Measurements from ENCODE around the gene LAMTOR4. TPM values are rescaled to one million over a fixed set of nuclear protein-coding genes. Genes with fewer than 3 reads are reported as not detected.
A peak's percentile ranks its signal among the peaks of the same experiment; 100 is the strongest.

Gene LAMTOR4
- total RNA-seq, 3 donors from 2014 or later: 154 to 285 (median 207) TPM

DNA sequence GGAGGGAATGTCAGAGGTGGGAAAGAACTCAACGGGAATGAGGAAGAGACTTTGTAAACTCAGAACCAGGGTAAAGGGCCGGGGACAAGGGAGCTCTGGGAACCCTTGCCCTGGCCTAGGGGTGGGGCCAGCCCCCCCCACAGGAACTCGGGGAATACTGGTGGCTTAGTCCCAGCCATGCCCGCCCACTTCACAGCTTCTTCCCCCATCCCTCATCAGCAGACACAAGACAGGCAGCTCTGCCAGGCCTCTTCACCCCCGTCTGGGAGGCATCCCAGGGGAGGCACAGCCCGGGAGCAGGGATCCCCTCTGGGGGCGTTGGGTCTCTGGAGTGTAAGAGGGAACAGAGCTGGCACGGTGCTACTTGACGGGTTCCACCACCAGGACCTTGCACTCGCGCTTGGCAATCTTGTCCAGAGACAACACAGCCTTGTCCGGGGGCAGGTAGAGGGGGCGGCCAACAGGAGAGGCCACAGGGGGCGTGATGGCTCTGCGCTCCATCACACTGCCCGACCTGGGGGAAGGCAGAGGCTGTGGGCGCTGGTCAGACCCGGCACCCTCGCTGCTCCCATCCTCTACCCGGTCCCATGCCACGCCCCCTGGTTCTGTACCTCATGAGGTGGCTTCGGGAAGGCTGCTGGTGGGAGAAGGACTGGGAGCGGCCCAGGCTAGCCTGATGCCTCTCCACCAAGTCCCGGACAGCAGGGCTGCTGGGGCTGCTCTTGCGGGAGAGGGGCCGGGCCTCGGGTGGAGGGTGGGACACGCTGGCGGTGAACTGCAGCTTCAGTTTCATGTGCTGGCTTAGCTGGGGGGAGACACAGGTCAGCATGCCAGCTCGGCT, 6.2 kb downstream of the LAMTOR4 start:
- Histone ChIP-seq H3K27ac (peak overlapping the region; percentile 25), H3K27me3 (no peaks in the 10 kb centered on the region), H3K4me3 (no peak overlapping the region), H3K4me1 (peaks cover 9 to 13% of the 10 kb centered on the region in 2 donors), H3K9me3 (no peaks in the 10 kb centered on the region), H3K36me3 (no peaks in the 10 kb centered on the region)
- intact Hi-C loops (cut with DNase I; ENCODE audit: low total_unique reads): no loop called here
- DNase-seq (ENCODE audit: low spot score in 2 of 2): no peak
- TF ChIP-seq, protein P1, sequence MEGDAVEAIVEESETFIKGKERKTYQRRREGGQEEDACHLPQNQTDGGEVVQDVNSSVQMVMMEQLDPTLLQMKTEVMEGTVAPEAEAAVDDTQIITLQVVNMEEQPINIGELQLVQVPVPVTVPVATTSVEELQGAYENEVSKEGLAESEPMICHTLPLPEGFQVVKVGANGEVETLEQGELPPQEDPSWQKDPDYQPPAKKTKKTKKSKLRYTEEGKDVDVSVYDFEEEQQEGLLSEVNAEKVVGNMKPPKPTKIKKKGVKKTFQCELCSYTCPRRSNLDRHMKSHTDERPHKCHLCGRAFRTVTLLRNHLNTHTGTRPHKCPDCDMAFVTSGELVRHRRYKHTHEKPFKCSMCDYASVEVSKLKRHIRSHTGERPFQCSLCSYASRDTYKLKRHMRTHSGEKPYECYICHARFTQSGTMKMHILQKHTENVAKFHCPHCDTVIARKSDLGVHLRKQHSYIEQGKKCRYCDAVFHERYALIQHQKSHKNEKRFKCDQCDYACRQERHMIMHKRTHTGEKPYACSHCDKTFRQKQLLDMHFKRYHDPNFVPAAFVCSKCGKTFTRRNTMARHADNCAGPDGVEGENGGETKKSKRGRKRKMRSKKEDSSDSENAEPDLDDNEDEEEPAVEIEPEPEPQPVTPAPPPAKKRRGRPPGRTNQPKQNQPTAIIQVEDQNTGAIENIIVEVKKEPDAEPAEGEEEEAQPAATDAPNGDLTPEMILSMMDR (IDR thresholded peaks at IDR 0.05): no peak
- TF ChIP-seq POLR2A (IDR thresholded peaks at IDR 0.05) (no peak), POLR2AphosphoS5 (IDR thresholded peaks at IDR 0.05) (no peak)

DNA sequence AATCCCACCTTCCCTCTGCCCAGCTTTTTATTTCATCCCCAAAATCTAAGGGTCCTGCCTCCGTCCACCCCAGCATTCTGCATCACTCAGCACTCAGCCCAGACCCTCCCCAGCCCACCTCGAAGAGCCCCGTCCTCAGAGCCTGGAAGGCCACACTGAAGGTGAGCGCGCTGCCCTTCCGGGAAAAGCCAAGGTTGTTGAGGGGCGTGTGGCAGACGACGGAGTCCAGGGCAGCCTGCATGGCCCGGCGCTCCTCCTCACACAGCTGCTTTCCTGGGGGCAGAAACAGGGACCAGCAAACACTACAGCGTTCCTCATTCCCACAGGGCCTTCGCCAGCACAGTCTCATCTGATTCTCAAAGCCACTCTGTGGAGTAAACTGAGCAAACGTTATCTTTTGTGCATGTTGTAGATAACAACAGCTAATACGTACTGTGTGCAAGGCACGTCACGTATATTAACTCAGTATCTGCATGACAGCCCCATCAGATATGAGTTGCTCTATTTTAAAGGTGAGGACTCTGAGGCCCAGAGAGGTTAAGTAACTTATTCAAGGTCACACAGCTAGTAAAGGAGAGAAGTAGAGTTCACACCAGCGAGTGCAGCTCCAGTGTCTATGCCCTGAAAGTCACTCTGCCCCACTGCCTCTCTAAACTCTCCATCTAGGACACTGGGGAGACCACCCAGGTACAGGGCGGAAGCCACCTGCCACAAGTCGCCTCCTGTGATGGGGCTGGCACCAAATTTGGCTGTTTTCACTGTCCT, 7.0 kb downstream of the LAMTOR4 start:
- TF ChIP-seq, protein P1 (IDR thresholded peaks at IDR 0.05): no peak
- no peak for TF ChIP-seq POLR2AphosphoS5 (IDR thresholded peaks at IDR 0.05)
- TF ChIP-seq POLR2A (IDR thresholded peaks at IDR 0.05): no peak
- Histone ChIP-seq H3K27ac (no peak overlapping the region), H3K4me3 (no peak overlapping the region), H3K36me3 (no peaks in the 10 kb centered on the region), H3K27me3 (no peaks in the 10 kb centered on the region), H3K9me3 (no peaks in the 10 kb centered on the region), H3K4me1 (peaks cover 6 to 12% of the 10 kb centered on the region in 2 donors)
- no peak for DNase-seq (ENCODE audit: low spot score in 2 of 2)
- intact Hi-C loops (cut with DNase I; ENCODE audit: low total_unique reads): no loop called here

DNA sequence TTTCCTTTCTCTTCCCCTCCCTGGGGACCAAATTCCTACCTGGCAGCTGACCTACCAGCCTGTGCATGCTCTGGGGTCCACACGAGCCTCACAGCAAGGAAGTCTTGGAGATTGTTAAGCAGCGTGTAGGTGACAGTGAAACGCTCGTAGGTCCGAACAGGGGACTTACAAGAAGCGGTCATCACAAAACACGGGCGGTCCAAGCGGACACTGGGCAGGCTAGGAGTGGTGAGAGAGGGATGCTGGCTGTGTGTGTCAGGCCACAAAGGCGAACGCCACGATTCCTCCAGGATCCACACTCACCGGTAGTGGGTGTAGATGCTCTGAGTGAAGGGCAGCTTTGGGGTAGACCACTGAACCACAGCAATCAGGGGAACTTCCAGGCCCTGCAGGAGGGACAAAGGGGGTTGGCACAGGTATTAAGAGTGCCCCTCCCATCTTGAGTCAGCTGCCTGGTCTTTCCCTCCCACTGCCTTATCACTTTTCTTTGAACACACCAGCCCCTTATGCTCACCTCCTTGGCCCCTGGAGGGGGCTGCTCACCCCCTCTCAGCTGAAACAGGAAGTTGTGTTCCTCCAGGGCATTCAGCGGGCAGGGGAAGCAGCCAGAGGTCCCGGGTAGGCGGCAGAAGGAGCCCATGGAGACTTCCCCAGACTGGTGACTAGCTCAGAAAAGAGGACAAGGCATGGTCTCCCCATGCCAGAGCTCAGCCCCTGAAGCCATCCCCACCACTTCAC, 7.8 kb downstream of the LAMTOR4 start:
- Histone ChIP-seq H3K27me3 (no peaks in the 10 kb centered on the region), H3K9me3 (no peaks in the 10 kb centered on the region), H3K4me3 (no peak overlapping the region), H3K36me3 (no peaks in the 10 kb centered on the region), H3K4me1 (peaks cover 6 to 12% of the 10 kb centered on the region in 2 donors), H3K27ac (peak overlapping the region; percentile 76 to 86)
- intact Hi-C loops (cut with DNase I; ENCODE audit: low total_unique reads): no loop called here
- TF ChIP-seq, protein P1 (IDR thresholded peaks at IDR 0.05): no peak
- TF ChIP-seq POLR2AphosphoS5 (IDR thresholded peaks at IDR 0.05): no peak
- TF ChIP-seq POLR2A (IDR thresholded peaks at IDR 0.05): no peak
- no peak for DNase-seq (ENCODE audit: low spot score in 2 of 2)

DNA sequence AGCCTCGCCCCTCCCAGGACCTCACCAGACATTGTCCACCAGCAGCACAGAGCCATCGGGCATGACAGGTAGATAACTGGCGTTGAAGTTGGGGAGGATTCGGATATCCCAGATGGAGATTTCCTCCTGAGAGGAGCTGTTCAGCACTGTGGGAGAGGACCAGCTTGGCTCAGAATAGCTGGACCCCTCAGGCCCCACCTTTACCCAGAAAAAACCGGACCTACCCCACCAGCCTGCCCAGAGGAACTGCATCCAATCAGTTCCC, 8.3 kb downstream of the LAMTOR4 start:
- Histone ChIP-seq H3K36me3 (no peaks in the 10 kb centered on the region), H3K27me3 (no peaks in the 10 kb centered on the region), H3K27ac (peak overlapping the region; percentile 76 to 86), H3K9me3 (no peaks in the 10 kb centered on the region), H3K4me1 (peaks cover 6 to 12% of the 10 kb centered on the region in 2 donors), H3K4me3 (peak overlapping the region in 2 of 3 donors; percentile 85 to 99)
- DNase-seq (ENCODE audit: low spot score in 2 of 2): no peak
- intact Hi-C loops (cut with DNase I; ENCODE audit: low total_unique reads): no loop called here
- TF ChIP-seq POLR2A (IDR thresholded peaks at IDR 0.05) (no peak), POLR2AphosphoS5 (IDR thresholded peaks at IDR 0.05) (no peak)
- TF ChIP-seq, protein P1 (IDR thresholded peaks at IDR 0.05): no peak

All from breast epithelium (tissue), 4 donors.